GM12878 (cell line): ENCODE data around the gene PROC. TPM values are rescaled to one million over a fixed set of nuclear protein-coding genes. Genes with fewer than 3 reads are reported as not detected.

Experiments
- FOS ChIP-seq: IDR thresholded peaks from 3 replicates; pipeline ENCODE4 v1.6.1; 2011; ENCODE audit warnings: borderline replicate concordance; ENCODE audit not compliant: insufficient read length; ENCODE audit errors: extremely low read depth
- FOXK2 ChIP-seq: fragments of 450-650 bp; IDR thresholded peaks from 2 replicates; pipeline ENCODE4 v1.6.1; 2017; ENCODE audit warnings: mild to moderate bottlenecking, moderate library complexity
- HDGF ChIP-seq: fragments of 450-650 bp; IDR thresholded peaks from 2 replicates; pipeline ENCODE4 v1.6.1; 2016; ENCODE audit warnings: antibody characterized with exemption
- MEF2A ChIP-seq: IDR thresholded peaks from 2 replicates; pipeline ENCODE4 v1.6.1; 2011; ENCODE audit warnings: low read depth, mild to moderate bottlenecking, low read length, moderate library complexity; ENCODE audit not compliant: insufficient read depth
- RAD51 ChIP-seq: fragments of 450-650 bp; IDR thresholded peaks from 2 replicates; pipeline ENCODE4 v1.6.1; 2016; ENCODE audit warnings: moderate library complexity, mild to moderate bottlenecking, inconsistent platforms
- RELA ChIP-seq: fragments of 450-650 bp; IDR thresholded peaks from 2 replicates; pipeline ENCODE4 v1.8.0; 2014; ENCODE audit warnings: borderline replicate concordance; ENCODE audit not compliant: partially characterized antibody
- SMARCA5 ChIP-seq: fragments of 450-650 bp; IDR thresholded peaks from 2 replicates; pipeline ENCODE4 v1.6.1; 2017; ENCODE audit warnings: mild to moderate bottlenecking
- SMC3 ChIP-seq: IDR thresholded peaks from 2 replicates; pipeline ENCODE4 v1.6.1; 2011; ENCODE audit warnings: low read length, improper control_type of control experiment, borderline replicate concordance
- SUPT20H ChIP-seq: IDR thresholded peaks from 2 replicates; pipeline ENCODE4 v1.6.1; 2011; ENCODE audit warnings: low read depth, mild to moderate bottlenecking, low read length, moderate library complexity, borderline replicate concordance; ENCODE audit not compliant: control insufficient read depth
- YBX1 ChIP-seq: fragments of 450-650 bp; IDR thresholded peaks from 2 replicates; pipeline ENCODE4 v1.6.1; 2016; ENCODE audit warnings: antibody characterized with exemption
- polyA plus RNA-seq, 11 experiments: library from polyadenylated mRNA; depleted of rRNA in 4 of 11; unstranded in 6 of 11; stranded (reverse) in 5 of 11; fragments of >200 nt; fragmentation: Nextera tagmentation in 4 of 11; fragmentation: Illumina TruSeq in 1 of 11; extraction: Ambion mirVana in 4 of 11; extraction: Trizol in 1 of 11; gene quantifications; 1 replicate in 1 of 11; 2 replicates in 10 of 11; pipeline versions ENCODE4 v1.2.1 to v1.2.3, GENCODE V29; 2011 to 2016; ENCODE audit warnings: inconsistent platforms in 2 of 11, missing spikeins in 2 of 11, low read depth in 1 of 11
- total RNA-seq, 4 experiments: library from RNA; depleted of rRNA in 3 of 4; stranded (reverse); fragments of >200 nt in 3 of 4; fragmentation: Illumina TruSeq in 1 of 4; extraction: Trizol in 1 of 4; gene quantifications; 2 replicates each; pipeline versions ENCODE4 v1.2.1 to v1.2.3, GENCODE V29; 2013 to 2021
- TF ChIP-seq, protein P1 (sequence below): IDR thresholded peaks from 2 replicates; pipeline ENCODE4 v1.6.1; 2011; ENCODE audit warnings: low read depth, mild to moderate bottlenecking, low read length, moderate library complexity, borderline replicate concordance; ENCODE audit errors: extremely low read depth
- TF ChIP-seq, protein P2 (sequence below): fragments of 450-650 bp; formaldehyde crosslinking; IDR thresholded peaks from 2 replicates; pipeline ENCODE4 v1.4.0; 2020; ENCODE audit warnings: mild to moderate bottlenecking, moderate library complexity
- TF ChIP-seq, protein P3 (sequence below): IDR thresholded peaks from 2 replicates; pipeline ENCODE4 v1.6.1; 2012; ENCODE audit warnings: improper control_type of control experiment, low read depth, low read length; ENCODE audit not compliant: insufficient replicate concordance
- TF ChIP-seq, protein P4 (sequence below): IDR thresholded peaks from 2 replicates; pipeline ENCODE4 v1.6.1; 2012; ENCODE audit warnings: mild to moderate bottlenecking, low read depth, low read length
- TF ChIP-seq, protein P5 (sequence below): IDR thresholded peaks from 2 replicates; pipeline ENCODE4 v1.6.1; 2012; ENCODE audit warnings: low read length, inconsistent platforms

Gene PROC
- total and polyA plus RNA-seq, 10 of the 15 experiments (the other 5 are each of a cell fraction or from before 2014, with no cell fraction given) = not detected

DNA sequence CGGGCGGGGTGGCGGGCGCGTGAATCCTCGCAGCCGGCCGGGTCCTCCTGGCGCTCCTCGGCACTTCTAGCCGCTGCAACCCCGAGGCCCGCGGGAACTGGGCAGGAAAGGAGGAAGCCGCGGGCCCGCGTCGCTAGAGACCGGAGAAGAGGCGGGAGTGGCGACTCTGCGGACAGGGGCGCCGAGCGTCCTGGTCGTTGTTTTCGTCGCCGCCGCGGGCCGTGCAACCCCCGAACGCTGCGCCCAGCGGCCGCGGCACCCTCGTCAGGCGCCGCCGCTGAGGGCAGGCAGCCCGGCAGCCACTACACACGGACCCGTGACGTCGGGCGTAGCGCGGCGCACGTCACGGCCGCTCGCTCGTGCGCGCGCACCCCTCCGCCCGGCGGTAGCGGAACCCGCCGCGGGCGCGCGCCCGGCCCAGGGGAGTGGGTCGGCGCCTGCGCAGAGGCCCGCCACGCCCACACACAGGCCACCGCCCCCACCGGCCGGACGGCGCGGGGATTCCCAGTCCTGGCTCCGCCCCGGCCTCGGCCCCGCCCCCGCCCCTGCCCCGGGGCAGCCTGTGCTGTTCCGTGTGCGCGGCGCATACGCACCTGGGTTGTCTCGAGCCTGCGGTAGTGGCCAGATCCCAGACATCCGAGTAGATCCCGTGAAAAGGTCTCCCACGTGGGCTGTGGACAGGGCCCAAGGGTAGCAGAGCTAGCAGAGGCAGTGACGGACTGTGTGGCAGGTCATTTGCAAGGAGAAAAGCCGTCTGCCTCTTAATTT is 30.4 kb upstream of the PROC start, which contains the start of gene MAP3K2 (continued):
- TF ChIP-seq, protein P1, sequence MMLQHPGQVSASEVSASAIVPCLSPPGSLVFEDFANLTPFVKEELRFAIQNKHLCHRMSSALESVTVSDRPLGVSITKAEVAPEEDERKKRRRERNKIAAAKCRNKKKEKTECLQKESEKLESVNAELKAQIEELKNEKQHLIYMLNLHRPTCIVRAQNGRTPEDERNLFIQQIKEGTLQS = no peak
- peak; percentile 47 for TF ChIP-seq RELA
- TF ChIP-seq SUPT20H = no peak
- TF ChIP-seq, protein P2, sequence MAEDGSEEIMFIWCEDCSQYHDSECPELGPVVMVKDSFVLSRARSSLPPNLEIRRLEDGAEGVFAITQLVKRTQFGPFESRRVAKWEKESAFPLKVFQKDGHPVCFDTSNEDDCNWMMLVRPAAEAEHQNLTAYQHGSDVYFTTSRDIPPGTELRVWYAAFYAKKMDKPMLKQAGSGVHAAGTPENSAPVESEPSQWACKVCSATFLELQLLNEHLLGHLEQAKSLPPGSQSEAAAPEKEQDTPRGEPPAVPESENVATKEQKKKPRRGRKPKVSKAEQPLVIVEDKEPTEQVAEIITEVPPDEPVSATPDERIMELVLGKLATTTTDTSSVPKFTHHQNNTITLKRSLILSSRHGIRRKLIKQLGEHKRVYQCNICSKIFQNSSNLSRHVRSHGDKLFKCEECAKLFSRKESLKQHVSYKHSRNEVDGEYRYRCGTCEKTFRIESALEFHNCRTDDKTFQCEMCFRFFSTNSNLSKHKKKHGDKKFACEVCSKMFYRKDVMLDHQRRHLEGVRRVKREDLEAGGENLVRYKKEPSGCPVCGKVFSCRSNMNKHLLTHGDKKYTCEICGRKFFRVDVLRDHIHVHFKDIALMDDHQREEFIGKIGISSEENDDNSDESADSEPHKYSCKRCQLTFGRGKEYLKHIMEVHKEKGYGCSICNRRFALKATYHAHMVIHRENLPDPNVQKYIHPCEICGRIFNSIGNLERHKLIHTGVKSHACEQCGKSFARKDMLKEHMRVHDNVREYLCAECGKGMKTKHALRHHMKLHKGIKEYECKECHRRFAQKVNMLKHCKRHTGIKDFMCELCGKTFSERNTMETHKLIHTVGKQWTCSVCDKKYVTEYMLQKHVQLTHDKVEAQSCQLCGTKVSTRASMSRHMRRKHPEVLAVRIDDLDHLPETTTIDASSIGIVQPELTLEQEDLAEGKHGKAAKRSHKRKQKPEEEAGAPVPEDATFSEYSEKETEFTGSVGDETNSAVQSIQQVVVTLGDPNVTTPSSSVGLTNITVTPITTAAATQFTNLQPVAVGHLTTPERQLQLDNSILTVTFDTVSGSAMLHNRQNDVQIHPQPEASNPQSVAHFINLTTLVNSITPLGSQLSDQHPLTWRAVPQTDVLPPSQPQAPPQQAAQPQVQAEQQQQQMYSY (CRISPR knock-in tag) = no peak
- TF ChIP-seq FOS = no peak
- no peak for TF ChIP-seq SMC3
- TF ChIP-seq MEF2A = no peak
- TF ChIP-seq, protein P3, sequence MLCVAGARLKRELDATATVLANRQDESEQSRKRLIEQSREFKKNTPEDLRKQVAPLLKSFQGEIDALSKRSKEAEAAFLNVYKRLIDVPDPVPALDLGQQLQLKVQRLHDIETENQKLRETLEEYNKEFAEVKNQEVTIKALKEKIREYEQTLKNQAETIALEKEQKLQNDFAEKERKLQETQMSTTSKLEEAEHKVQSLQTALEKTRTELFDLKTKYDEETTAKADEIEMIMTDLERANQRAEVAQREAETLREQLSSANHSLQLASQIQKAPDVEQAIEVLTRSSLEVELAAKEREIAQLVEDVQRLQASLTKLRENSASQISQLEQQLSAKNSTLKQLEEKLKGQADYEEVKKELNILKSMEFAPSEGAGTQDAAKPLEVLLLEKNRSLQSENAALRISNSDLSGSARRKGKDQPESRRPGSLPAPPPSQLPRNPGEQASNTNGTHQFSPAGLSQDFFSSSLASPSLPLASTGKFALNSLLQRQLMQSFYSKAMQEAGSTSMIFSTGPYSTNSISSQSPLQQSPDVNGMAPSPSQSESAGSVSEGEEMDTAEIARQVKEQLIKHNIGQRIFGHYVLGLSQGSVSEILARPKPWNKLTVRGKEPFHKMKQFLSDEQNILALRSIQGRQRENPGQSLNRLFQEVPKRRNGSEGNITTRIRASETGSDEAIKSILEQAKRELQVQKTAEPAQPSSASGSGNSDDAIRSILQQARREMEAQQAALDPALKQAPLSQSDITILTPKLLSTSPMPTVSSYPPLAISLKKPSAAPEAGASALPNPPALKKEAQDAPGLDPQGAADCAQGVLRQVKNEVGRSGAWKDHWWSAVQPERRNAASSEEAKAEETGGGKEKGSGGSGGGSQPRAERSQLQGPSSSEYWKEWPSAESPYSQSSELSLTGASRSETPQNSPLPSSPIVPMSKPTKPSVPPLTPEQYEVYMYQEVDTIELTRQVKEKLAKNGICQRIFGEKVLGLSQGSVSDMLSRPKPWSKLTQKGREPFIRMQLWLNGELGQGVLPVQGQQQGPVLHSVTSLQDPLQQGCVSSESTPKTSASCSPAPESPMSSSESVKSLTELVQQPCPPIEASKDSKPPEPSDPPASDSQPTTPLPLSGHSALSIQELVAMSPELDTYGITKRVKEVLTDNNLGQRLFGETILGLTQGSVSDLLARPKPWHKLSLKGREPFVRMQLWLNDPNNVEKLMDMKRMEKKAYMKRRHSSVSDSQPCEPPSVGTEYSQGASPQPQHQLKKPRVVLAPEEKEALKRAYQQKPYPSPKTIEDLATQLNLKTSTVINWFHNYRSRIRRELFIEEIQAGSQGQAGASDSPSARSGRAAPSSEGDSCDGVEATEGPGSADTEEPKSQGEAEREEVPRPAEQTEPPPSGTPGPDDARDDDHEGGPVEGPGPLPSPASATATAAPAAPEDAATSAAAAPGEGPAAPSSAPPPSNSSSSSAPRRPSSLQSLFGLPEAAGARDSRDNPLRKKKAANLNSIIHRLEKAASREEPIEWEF = no peak
- TF ChIP-seq RAD51 = no peak
- TF ChIP-seq HDGF = no peak
- TF ChIP-seq, protein P4, sequence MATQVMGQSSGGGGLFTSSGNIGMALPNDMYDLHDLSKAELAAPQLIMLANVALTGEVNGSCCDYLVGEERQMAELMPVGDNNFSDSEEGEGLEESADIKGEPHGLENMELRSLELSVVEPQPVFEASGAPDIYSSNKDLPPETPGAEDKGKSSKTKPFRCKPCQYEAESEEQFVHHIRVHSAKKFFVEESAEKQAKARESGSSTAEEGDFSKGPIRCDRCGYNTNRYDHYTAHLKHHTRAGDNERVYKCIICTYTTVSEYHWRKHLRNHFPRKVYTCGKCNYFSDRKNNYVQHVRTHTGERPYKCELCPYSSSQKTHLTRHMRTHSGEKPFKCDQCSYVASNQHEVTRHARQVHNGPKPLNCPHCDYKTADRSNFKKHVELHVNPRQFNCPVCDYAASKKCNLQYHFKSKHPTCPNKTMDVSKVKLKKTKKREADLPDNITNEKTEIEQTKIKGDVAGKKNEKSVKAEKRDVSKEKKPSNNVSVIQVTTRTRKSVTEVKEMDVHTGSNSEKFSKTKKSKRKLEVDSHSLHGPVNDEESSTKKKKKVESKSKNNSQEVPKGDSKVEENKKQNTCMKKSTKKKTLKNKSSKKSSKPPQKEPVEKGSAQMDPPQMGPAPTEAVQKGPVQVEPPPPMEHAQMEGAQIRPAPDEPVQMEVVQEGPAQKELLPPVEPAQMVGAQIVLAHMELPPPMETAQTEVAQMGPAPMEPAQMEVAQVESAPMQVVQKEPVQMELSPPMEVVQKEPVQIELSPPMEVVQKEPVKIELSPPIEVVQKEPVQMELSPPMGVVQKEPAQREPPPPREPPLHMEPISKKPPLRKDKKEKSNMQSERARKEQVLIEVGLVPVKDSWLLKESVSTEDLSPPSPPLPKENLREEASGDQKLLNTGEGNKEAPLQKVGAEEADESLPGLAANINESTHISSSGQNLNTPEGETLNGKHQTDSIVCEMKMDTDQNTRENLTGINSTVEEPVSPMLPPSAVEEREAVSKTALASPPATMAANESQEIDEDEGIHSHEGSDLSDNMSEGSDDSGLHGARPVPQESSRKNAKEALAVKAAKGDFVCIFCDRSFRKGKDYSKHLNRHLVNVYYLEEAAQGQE = no peak
- TF ChIP-seq, protein P5, sequence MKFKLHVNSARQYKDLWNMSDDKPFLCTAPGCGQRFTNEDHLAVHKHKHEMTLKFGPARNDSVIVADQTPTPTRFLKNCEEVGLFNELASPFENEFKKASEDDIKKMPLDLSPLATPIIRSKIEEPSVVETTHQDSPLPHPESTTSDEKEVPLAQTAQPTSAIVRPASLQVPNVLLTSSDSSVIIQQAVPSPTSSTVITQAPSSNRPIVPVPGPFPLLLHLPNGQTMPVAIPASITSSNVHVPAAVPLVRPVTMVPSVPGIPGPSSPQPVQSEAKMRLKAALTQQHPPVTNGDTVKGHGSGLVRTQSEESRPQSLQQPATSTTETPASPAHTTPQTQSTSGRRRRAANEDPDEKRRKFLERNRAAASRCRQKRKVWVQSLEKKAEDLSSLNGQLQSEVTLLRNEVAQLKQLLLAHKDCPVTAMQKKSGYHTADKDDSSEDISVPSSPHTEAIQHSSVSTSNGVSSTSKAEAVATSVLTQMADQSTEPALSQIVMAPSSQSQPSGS = no peak
- TF ChIP-seq FOXK2 = no peak
- TF ChIP-seq YBX1 = no peak
- TF ChIP-seq SMARCA5 = peak; percentile 93
